GM11168 (cell line): ENCODE data around the gene NRP1.

Source experiments
- in situ Hi-C: fragments of 300-500 bp; cut with MboI; formaldehyde crosslinking; loops from one replicate; pipeline ENCODE4 v1.12.0; 2022; ENCODE audit warnings: low sequenced_read_pairs; ENCODE audit not compliant: unreplicated experiment

Gene NRP1

GRCh38 chr10:33328253-33328652 lies 6.2 kb downstream of the NRP1 start:
- in situ Hi-C loops, result loop anchor here (25.0 kb wide), 1 partner anchor 484 kb away; no protein-coding TSS in a partner anchor

- in situ Hi-C loops, result loop anchor here (25.0 kb wide), 1 partner anchor 485 kb away; no protein-coding TSS in a partner anchor
These were observed 6.7 kb downstream of the NRP1 start for GRCh38 chr10:33327751-33328150.

- in situ Hi-C loops, result loop anchor here (25.0 kb wide), 1 partner anchor 485 kb away; no protein-coding TSS in a partner anchor
These were observed 7.5 kb downstream of the NRP1 start for GRCh38 chr10:33326933-33327332.

DNA sequence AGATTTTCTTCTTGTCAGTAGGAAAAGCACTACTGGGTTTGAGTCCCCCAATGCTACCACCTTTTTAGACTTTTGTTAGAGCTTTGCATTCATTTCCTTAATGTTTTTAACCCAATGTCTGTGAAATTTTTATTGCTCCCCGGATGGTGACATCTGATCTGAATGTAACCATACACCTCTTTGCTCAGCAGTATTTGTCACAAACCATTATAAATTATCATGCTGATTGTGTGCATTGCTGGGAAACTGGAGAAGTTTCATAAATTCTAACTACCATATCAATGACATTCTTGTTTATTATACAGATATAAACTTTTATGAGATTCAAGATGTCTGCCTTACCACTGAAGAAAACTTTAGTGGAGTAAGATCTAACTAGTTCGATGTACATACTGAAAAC lies 8.5 kb downstream of the NRP1 start:
- in situ Hi-C loops, result loop anchor here (25.0 kb wide), 1 partner anchor 486 kb away; no protein-coding TSS in a partner anchor

- in situ Hi-C loops, result loop anchor here (25.0 kb wide), 1 partner anchor 1314 kb away; no protein-coding TSS in a partner anchor
These were observed 10.7 kb downstream of the NRP1 start for GRCh38 chr10:33323721-33324120.

DNA sequence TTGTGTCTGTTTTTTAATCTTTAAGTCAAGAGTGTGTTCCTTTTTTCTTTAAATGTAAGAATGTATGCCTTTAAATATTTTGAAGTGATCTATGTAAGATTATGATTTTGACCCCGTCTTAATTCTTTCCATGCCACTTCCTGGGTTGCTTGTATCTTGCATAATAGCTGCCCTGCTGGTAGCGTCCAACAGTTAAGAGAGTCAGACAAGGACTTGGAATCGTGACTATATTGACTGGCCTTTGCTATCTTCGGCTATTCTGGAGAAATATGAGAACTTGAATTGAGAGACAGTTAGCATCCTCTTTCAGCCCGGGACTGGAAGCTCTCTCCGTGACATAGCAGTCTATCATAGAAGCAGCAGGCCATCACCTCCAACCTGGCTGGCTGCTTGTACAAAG lies 13.0 kb downstream of the NRP1 start:
- in situ Hi-C loops, result loop anchor here (25.0 kb wide), 1 partner anchor 1316 kb away; no protein-coding TSS in a partner anchor

DNA sequence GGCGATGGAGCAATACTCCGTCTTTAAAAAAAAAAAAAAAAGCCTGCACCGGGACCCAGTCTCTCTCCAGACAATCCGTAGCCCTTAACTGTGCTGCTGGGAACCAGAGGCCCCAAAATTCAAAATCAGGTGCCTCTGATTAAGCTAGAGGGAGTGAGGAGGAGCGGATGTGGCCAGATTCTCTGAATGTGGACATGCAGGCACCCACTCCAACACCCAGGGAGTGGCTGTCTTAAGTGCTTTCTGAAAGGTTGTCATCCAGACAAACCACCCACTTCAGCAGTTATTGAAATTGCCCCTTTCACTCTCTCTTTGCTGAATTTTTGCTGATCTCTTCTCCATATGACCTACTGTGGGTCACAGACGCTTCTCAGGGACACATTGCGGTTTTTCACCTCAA lies 14.2 kb downstream of the NRP1 start:
- in situ Hi-C loops, result loop anchor here (25.0 kb wide), 1 partner anchor 1317 kb away; no protein-coding TSS in a partner anchor

GRCh38 chr10:33315891-33316290 lies 18.6 kb downstream of the NRP1 start:
- in situ Hi-C loops, result loop anchor here (25.0 kb wide), 1 partner anchor 1321 kb away; no protein-coding TSS in a partner anchor

DNA sequence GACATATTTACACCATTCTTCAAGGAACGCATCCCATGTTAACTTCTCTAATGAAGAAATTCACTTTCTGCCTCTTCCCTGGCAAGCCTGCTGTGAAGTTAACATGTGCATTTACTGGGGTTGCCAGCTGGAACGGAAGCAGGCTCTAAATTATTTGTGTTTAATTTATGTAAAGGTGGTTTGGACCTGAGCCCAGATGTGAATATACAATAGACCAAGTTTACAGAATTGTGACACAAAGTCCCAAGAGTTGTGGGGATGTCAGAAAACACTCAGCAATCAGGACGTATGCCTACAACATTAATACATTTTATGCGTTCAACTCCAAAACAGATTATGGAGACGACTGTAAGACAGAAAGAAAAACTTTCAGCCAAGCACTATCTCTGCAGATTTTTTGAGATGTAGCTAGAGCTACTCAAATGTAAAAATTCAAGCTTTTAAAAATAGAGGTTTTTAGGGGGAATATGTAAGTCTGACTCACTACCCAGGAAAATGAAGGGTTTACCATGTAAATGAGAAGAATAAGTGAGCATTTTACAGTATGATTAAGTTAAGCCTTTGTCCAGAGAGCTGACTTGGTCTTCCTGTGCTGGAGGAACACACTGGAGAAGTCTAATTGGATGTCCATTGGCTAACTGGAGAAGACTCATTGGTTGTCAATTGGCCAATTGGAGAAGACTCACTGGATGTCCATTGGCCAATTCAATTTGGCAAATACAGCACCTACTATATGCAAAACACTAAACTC lies 19.5 kb downstream of the NRP1 start:
- in situ Hi-C loops, result loop anchor here (25.0 kb wide), 1 partner anchor 1322 kb away; no protein-coding TSS in a partner anchor

DNA sequence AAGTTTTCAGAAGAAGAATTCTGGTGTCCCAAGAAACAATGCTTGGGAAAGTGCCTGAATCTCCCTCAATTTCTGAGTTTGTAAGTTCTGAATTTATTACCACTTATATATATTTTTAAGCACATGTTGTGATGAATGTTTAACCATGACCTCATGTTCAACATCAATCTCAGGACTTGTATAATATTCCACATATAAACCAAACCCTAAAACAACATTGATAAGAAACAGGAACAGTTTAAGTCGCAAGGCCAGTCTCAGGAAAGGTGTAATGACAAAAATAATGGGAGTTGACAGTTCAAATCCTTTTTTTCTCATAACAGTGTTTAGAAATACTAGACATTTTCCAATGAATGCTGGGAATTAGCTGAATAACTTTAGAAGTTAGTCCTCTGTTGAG lies 22.8 kb downstream of the NRP1 start:
- in situ Hi-C loops, result loop anchor here (25.0 kb wide), 1 partner anchor 1326 kb away; no protein-coding TSS in a partner anchor

DNA sequence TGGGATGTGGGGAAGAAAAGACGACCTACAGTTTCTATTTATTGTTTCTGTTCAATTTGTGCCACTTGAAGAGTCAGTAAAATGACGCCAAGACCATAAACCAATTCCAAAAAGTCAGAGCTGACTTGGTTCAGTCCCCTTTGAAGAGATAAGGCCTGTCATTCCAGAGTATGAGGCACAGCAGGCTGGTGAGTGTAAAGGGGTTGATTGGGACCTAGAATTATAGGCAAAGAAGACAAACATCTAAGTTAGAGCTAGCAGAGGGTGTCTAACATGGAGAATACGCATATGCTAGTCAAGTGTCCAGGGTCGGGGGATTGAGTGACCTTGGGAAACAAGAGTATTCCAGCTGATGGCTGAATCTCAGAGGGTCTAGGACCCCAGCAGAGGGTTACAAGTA lies 23.6 kb downstream of the NRP1 start:
- in situ Hi-C loops, result loop anchor here (25.0 kb wide), 1 partner anchor 1326 kb away; no protein-coding TSS in a partner anchor

DNA sequence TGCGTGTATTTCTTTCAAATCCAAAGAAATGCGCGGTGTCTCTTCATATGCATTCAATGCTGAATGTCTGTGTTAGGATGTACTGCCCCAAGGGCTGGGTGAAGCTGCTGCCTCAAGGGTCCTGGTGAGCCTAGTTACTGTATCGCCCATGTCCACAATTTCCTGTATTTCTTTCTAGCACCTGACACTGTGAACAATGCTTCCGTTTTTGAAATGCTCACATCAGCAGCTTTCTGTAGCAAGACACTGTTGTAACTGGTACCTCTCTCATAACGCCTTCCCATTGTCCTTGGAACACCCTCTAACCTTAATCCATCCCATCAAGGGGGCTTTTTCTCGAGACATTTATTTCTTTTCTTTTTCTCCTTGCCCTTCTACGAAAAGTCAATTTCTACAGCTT lies 25.1 kb downstream of the NRP1 start:
- in situ Hi-C loops, result loop anchor here (25.0 kb wide), 1 partner anchor 1328 kb away; no protein-coding TSS in a partner anchor

- in situ Hi-C loops, result loop anchor here (25.0 kb wide), 1 partner anchor 1329 kb away; no protein-coding TSS in a partner anchor
These were observed 26.6 kb downstream of the NRP1 start for GRCh38 chr10:33307835-33308234.

DNA sequence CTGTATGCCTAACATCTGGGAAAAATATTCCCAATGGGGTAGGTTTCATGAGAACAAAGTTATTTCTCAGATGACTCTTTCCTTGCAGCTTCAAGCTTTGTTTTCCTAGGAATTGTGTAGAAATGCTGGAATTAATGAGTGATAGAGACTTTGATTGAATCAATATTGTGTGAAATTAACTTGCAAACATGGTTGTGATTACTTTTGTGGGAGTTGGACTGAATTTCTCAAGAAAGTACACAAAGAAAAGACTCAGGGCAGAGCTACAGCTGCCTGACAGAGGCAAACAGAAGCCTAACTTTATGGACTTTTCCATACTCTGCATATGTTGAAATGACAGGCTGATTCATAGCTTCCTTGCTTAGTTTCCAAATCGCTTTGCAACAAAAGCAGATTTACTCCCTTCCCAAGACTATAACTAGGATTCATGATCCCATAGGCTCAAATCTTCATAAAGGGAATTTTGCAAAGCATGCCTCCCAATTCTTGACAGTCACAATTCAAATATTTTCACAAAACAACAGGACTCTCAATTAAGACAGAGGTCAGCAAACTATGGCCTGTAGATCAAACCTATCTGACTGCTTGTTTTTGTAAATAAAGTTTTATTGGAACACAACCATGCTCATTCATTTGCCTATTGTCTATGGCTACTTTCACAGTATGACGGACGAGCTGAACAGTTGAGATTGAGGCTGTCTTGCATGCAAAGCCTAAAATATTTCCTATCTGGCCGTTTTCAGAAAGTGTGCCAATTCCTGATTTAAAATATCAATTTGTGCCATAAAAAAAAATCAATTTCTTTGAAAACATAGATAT lies 27.6 kb downstream of the NRP1 start:
- in situ Hi-C loops, result loop anchor here (25.0 kb wide), 1 partner anchor 1330 kb away; no protein-coding TSS in a partner anchor

GRCh38 chr10:33306126-33306525 lies 28.3 kb downstream of the NRP1 start:
- in situ Hi-C loops, result loop anchor here (25.0 kb wide), 1 partner anchor 1331 kb away; no protein-coding TSS in a partner anchor

GRCh38 chr10:33304423-33305225 lies 29.8 kb downstream of the NRP1 start:
- in situ Hi-C loops, result loop anchor here (25.0 kb wide), 1 partner anchor 1333 kb away; no protein-coding TSS in a partner anchor

- in situ Hi-C loops, result loop anchor here (25.0 kb wide), 1 partner anchor 1333 kb away; no protein-coding TSS in a partner anchor
These were observed 30.5 kb downstream of the NRP1 start for GRCh38 chr10:33303988-33304387.

- in situ Hi-C loops, result loop anchor here (25.0 kb wide), 1 partner anchor 1335 kb away; no protein-coding TSS in a partner anchor
These were observed 32.1 kb downstream of the NRP1 start for GRCh38 chr10:33302208-33302829.
